GM21423 (cell line): Measurements from ENCODE around the gene ATXN7L3.
"Not testable (repeated sequence)": the region's sequence is repeated elsewhere in the genome, so short reads cannot be mapped to it uniquely, and the experiment has no call there.

Experiments
- ATAC-seq: cut with Tn5 transposase; IDR thresholded peaks from one replicate; pipeline ENCODE4 v1.9.1; 2021; ENCODE audit warnings: mild to moderate bottlenecking, moderate library complexity; ENCODE audit not compliant: unreplicated experiment

ATXN7L3 gene

DNA sequence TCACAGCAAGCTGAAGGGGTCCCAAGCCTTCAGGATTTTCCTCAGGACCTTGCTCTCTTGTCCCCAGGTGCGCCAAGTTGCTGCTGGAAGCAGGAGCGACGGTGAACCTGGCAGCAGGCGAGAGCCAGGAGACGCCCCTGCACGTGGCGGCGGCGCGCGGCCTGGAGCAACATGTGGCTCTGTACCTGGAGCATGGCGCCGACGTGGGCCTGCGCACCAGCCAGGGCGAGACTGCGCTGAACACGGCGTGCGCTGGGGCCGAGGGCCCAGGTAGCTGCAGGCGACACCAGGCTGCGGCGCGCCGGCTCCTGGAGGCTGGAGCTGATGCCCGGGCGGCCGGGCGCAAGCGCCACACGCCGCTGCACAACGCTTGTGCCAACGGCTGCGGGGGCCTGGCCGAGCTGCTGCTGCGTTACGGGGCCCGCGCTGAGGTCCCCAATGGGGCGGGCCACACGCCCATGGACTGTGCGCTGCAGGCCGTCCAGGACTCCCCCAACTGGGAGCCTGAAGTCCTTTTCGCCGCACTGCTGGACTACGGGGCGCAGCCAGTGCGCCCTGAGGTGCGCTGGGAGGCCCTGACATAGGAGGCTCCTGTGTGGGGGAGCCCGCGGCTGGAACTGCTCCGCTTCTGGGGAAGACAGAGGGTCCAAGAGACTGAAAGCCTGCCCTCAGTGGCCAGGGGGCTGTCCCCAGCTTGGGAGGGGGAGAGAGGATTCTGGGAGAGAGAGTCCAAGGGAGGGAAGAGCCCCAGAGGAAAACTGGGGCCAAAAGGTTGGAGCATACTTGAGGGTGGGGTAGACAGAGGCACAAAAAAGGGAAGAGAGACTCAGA lies 22.8 kb downstream of the ATXN7L3 start:
- no peak for ATAC-seq

- ATAC-seq, result no peak
Measured at GRCh38 chr17:44176257-44176656, 23.4 kb downstream of the ATXN7L3 start.

GRCh38 chr17:44174427-44174826 lies 25.3 kb downstream of the ATXN7L3 start:
- no peak for ATAC-seq

DNA sequence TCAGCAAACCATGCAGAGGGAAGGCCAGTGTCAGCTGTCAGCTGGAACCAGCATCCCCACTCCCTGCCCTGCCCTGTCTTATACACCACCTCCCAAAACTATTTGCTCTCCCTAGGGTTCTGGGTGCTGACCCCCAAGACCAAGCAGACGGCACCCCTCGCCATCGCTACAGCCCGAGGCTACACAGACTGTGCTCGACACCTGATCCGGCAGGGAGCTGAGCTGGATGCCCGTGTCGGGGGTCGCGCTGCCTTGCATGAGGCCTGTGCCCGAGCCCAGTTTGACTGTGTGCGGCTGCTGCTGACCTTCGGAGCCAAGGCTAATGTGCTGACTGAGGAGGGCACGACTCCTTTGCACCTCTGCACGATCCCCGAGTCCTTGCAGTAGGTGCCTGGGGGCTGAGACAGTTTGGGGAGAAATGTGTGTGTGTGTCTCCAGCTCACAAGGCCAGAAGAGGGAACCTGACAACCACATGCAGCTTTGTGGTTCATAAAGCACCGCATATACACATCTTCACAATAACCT lies 27.7 kb downstream of the ATXN7L3 start:
- no peak for ATAC-seq

- ATAC-seq, result no peak
Measured at GRCh38 chr17:44170499-44171201, 29.0 kb downstream of the ATXN7L3 start, which contains the start of gene ASB16. ASB16 (plus strand) TSS chr17:44170704; CDS start chr17:44170790, 86 bp downstream.

- ATAC-seq, result no peak
Measured at GRCh38 chr17:44170135-44170498, 29.6 kb downstream of the ATXN7L3 start.

DNA sequence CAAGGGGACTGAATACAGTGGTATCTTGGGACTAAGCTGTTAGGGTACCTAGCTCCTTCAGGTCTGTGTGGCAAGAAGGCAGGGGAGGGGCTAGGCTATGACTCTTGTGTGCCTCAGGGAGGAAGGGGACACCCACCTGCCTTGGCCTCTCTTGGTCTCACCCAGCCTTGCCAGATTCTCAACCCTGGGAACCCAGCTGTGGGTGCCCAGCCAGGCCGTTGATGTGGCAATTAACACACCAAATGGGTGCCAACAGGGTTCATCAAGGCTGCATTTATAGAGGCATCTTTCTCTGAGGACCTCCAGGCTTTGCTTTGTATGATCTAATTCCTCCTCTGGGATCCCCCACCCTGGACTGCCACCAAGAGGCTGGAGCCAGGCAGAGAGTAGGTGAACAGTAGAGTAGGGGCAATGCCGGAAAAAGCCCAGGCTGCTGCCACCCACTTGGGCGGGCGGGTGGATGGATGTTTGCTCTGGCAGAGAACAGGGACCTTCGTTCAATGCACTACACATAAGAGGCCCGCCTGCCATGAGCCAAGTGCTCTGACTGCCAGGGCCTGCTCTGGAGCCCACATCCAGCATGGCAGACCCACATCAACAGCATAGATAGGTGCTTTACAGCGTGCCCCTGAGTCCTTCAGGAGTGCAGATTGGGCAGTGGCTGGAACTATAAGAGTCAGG lies 32.4 kb downstream of the ATXN7L3 start:
- no peak for ATAC-seq

GRCh38 chr17:44164476-44164875 lies 35.2 kb downstream of the ATXN7L3 start:
- no peak for ATAC-seq

DNA sequence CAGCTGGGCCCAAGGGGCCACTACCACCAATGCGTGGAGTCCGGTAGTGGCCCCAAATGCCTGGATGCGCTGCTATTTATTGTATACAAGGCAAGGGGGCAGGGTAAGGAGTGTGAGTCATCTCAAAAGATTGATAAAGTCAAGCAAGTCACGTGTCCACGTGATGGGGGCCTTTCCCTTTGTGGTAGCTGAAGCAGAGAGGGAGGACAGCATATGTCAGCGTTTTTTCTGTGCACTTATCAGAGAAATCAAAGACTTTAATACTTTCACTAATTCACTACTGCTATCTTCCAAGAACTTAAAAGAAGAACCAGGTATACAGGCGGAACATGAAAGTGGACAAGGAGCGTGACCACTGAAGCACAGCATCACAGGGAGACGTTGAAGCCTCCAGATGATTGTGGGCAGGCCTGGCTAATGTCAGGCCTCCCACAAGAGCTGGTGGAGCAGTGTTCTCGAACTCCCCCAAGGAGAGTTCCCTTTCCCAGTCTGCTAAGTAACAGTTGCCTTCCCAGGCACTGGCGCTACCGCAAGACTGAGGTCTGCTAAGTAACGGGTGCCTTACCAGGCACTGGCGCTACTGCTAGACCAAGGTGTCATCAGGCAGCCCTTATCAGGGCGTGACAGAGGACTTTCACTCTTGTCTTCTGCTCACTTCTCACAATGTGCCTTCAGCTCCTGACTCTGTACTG lies 40.0 kb downstream of the ATXN7L3 start:
- ATAC-seq, result no peak

- no peak for ATAC-seq
Measured at GRCh38 chr17:44155488-44155887, 44.2 kb downstream of the ATXN7L3 start.

GRCh38 chr17:44152875-44153274 lies 46.8 kb downstream of the ATXN7L3 start:
- no peak for ATAC-seq

DNA sequence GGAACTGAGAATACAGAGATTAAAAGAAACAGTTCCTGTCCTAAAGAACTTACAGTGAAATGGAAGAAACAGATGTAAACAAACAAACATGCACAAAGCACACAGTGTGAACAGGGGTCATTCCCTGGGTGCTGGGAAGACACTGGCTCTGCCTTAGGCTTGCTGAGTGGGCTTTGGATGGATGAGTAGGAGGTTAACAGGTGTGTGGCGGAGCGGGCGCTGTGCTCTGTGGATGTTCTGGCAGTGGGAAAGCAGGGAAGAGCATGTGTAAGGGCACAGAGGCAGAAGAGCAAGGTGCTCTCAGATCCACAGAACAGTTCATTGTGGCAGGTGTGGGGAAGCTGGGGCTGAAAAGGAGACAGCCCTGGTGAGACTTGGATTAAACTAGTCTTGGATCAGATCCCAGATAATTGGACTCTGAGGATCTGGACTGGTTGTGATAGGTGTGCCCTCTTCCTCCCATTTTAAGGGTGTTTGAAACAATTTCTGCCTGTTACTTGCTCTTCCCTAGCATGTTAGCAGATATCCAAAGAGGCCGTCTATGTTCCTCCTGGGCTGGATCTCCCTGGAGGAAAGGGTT lies 49.8 kb downstream of the ATXN7L3 start:
- ATAC-seq, result no peak

- ATAC-seq, result not testable (repeated sequence)
Measured at GRCh38 chr17:44149066-44149465, 50.6 kb downstream of the ATXN7L3 start.

GRCh38 chr17:44147812-44148211 lies 51.9 kb downstream of the ATXN7L3 start:
- ATAC-seq, result no peak

DNA sequence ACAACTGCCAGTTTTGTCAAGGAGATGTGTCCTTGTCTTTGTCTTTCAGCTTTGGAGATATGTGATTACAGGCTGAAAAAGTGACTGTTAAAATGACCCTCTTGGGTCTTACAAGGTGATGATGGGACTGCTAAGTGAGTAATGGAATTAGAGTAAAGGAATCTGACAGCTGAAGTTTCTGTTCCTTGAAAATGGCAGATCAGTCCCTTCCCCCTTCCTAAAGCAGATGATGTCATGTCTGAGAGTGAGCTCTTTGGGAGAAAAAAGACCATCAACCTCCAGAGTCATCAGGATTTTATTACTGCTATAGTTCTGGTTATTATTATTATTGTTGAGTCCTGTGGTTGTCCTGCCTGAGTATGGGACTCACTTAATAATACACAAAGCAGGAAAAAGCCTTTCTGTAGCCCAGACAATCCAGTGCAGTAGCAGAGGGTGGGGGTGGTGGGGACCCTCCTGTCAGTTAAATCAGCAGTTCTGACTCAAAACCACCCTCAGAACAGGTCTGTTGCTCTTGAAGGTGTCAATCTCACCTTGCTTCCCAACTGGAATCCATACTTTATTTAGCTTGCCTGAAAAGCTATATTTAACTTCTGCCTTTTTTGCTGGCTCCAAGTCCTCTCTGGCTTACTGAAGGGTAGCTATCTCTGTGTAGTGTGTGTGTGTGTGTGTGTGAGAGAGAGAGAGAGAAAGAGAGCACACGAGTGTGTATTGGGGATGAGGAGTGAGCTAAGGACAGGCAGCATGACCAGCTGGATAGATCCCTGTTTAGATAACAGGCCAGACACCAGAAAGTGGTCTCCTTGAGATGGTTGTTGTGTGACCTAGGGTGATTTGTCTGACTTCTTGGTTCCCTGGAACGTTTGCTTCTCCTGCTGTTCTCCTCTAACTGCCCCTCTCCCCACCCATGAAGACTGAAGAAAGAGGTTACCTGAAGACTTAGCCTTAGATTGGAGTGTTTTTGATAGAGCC lies 53.0 kb downstream of the ATXN7L3 start:
- ATAC-seq, result no peak

GRCh38 chr17:44144966-44145739 lies 54.5 kb downstream of the ATXN7L3 start:
- ATAC-seq, result no peak

- ATAC-seq, result not testable (repeated sequence)
Measured at GRCh38 chr17:44143921-44144320, 55.8 kb downstream of the ATXN7L3 start.
